ENCODE data around the gene EFNB1.

DNA sequence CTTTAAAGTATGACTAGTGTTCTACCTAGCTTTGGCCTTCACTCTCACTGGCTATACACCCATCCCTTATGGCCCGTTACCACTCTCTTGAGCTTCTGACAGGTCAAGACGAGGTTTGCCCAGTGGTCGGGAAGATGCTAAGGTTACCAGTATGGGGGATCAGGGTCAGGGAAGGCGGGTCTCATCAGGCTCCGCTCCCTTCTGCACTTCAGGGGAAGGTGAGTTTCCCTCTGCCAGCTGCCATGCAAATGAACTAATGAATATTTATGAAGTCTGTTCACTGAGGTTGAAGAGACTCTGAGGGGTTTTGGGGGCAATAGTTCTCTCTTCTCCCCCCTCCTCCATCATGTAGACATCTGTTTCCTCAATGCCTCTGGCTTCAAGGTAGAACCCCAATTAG lies 6.6 kb downstream of the EFNB1 start:
- TF ChIP-seq, protein P1, sequence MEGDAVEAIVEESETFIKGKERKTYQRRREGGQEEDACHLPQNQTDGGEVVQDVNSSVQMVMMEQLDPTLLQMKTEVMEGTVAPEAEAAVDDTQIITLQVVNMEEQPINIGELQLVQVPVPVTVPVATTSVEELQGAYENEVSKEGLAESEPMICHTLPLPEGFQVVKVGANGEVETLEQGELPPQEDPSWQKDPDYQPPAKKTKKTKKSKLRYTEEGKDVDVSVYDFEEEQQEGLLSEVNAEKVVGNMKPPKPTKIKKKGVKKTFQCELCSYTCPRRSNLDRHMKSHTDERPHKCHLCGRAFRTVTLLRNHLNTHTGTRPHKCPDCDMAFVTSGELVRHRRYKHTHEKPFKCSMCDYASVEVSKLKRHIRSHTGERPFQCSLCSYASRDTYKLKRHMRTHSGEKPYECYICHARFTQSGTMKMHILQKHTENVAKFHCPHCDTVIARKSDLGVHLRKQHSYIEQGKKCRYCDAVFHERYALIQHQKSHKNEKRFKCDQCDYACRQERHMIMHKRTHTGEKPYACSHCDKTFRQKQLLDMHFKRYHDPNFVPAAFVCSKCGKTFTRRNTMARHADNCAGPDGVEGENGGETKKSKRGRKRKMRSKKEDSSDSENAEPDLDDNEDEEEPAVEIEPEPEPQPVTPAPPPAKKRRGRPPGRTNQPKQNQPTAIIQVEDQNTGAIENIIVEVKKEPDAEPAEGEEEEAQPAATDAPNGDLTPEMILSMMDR (IDR thresholded peaks at IDR 0.05), result no peak
- TF ChIP-seq, protein P2, sequence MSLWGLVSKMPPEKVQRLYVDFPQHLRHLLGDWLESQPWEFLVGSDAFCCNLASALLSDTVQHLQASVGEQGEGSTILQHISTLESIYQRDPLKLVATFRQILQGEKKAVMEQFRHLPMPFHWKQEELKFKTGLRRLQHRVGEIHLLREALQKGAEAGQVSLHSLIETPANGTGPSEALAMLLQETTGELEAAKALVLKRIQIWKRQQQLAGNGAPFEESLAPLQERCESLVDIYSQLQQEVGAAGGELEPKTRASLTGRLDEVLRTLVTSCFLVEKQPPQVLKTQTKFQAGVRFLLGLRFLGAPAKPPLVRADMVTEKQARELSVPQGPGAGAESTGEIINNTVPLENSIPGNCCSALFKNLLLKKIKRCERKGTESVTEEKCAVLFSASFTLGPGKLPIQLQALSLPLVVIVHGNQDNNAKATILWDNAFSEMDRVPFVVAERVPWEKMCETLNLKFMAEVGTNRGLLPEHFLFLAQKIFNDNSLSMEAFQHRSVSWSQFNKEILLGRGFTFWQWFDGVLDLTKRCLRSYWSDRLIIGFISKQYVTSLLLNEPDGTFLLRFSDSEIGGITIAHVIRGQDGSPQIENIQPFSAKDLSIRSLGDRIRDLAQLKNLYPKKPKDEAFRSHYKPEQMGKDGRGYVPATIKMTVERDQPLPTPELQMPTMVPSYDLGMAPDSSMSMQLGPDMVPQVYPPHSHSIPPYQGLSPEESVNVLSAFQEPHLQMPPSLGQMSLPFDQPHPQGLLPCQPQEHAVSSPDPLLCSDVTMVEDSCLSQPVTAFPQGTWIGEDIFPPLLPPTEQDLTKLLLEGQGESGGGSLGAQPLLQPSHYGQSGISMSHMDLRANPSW (CRISPR knock-in tag; conservative IDR thresholded peaks at IDR 0.05; ENCODE audit: low read depth), result no peak
- TF ChIP-seq ZNF232 (CRISPR knock-in tag; IDR thresholded peaks at IDR 0.05), result no peak
- TF ChIP-seq CREB1 (CRISPR knock-in tag; IDR thresholded peaks at IDR 0.05), result no peak
- no peak for TF ChIP-seq ELF4 (CRISPR knock-in tag; IDR thresholded peaks at IDR 0.05; ENCODE audit: low read depth)

Data from WTC11 (cell line).